HEK293 (cell line): ENCODE data around the gene DOK7.

Experiments used
- CTCF ChIA-PET: fragments of 350-600 bp; formaldehyde crosslinking; extraction: SDS; loops from one replicate; lab custom pipeline; 2021; ENCODE audit warnings: antibody characterized with exemption; lab: Yijun Ruan, JAX
- POLR2A ChIA-PET: fragments of 300-600 bp; formaldehyde crosslinking; extraction: SDS; loops from one replicate; lab custom pipeline; 2020; ENCODE audit warnings: antibody characterized with exemption, inconsistent platforms; lab: Yijun Ruan, JAX
- H3K27ac ChIP-seq: fragments of 200-500 bp; sonication (Bioruptor generic); 2 replicates; pipeline ENCODE4 v1.5.1; 2014; ENCODE audit warnings: low read depth, low read length, control low read depth, inconsistent platforms; ENCODE audit errors: extremely low read depth
- H3K36me3 ChIP-seq, 2 experiments: fragments of 200-500 bp in 1 of 2; sonication (Bioruptor generic) in 1 of 2; 1 replicate in 1 of 2; 2 replicates in 1 of 2; pipeline ENCODE4 v1.5.1; 2014 to 2017; ENCODE audit warnings: inconsistent platforms in 2 of 2, low read length in 2 of 2; ENCODE audit not compliant: control insufficient read depth in 2 of 2, insufficient read depth in 1 of 2
- H3K4me1 ChIP-seq: fragments of 200-500 bp; sonication (Bioruptor generic); 2 replicates; pipeline ENCODE4 v1.5.1; 2014; ENCODE audit warnings: mild to moderate bottlenecking, low read length, inconsistent platforms; ENCODE audit not compliant: control insufficient read depth, insufficient read depth
- H3K4me3 ChIP-seq: 2 replicates; pipeline ENCODE4 v1.5.1; 2011; ENCODE audit warnings: low read depth, mild to moderate bottlenecking, control low read depth, low read length, moderate library complexity
- H3K9me3 ChIP-seq: fragments of 200-500 bp; sonication (Bioruptor generic); 2 replicates; pipeline ENCODE4 v1.5.1; 2014; ENCODE audit warnings: low read depth, low read length, inconsistent platforms; ENCODE audit not compliant: control insufficient read depth, insufficient read depth
- BCL11B ChIP-seq: fragments of 450-650 bp; formaldehyde crosslinking; IDR thresholded peaks from 2 replicates; pipeline ENCODE4 v1.5.1; 2016; ENCODE audit warnings: low read depth, missing biosample characterization, missing genetic modification characterization
- HOXC10 ChIP-seq: sonication (generic); formaldehyde crosslinking; IDR thresholded peaks from 2 replicates; pipeline ENCODE4 v1.8.1; 2023; ENCODE audit warnings: mild to moderate bottlenecking, missing genetic modification reagents
- KLF1 ChIP-seq: fragments of 450-650 bp; formaldehyde crosslinking; IDR thresholded peaks from 2 replicates; pipeline ENCODE4 v1.5.1; 2016; ENCODE audit warnings: missing biosample characterization, missing genetic modification characterization
- KLF10 ChIP-seq: fragments of 450-650 bp; IDR thresholded peaks from 2 replicates; pipeline ENCODE4 v1.5.1; 2018; ENCODE audit warnings: missing biosample characterization, mild to moderate bottlenecking, missing genetic modification characterization
- PBX3 ChIP-seq: sonication (generic); formaldehyde crosslinking; IDR thresholded peaks from 2 replicates; pipeline ENCODE4 v1.8.1; 2022; ENCODE audit warnings: mild to moderate bottlenecking, moderate library complexity, missing genetic modification reagents
- RBAK ChIP-seq: fragments of 450-650 bp; formaldehyde crosslinking; IDR thresholded peaks from 2 replicates; pipeline ENCODE4 v1.5.1; 2016; ENCODE audit warnings: missing biosample characterization, missing genetic modification characterization
- SP3 ChIP-seq: fragments of 450-650 bp; formaldehyde crosslinking; IDR thresholded peaks from 2 replicates; pipeline ENCODE4 v1.5.1; 2016; ENCODE audit warnings: missing biosample characterization, missing genetic modification characterization
- ZBTB1 ChIP-seq: fragments of 450-650 bp; formaldehyde crosslinking; IDR thresholded peaks from 2 replicates; pipeline ENCODE4 v1.5.1; 2016; ENCODE audit warnings: missing biosample characterization, missing genetic modification characterization
- ZBTB49 ChIP-seq: fragments of 450-650 bp; formaldehyde crosslinking; IDR thresholded peaks from 2 replicates; pipeline ENCODE4 v1.5.1; 2016; ENCODE audit warnings: missing biosample characterization, missing genetic modification characterization, low read depth
- ZNF202 ChIP-seq: fragments of 450-650 bp; formaldehyde crosslinking; IDR thresholded peaks from 2 replicates; pipeline ENCODE4 v1.5.1; 2016; ENCODE audit warnings: missing biosample characterization, missing genetic modification characterization, borderline replicate concordance
- ZNF335 ChIP-seq: fragments of 450-650 bp; formaldehyde crosslinking; conservative IDR thresholded peaks from 2 replicates; pipeline ENCODE4 v1.5.1; 2016; ENCODE audit warnings: missing biosample characterization, missing genetic modification characterization
- ZNF398 ChIP-seq: fragments of 450-650 bp; formaldehyde crosslinking; IDR thresholded peaks from 2 replicates; pipeline ENCODE4 v1.5.1; 2017; ENCODE audit warnings: missing biosample characterization, missing genetic modification characterization
- ZNF521 ChIP-seq: fragments of 450-650 bp; formaldehyde crosslinking; IDR thresholded peaks from 2 replicates; pipeline ENCODE4 v1.5.1; 2017; ENCODE audit warnings: missing biosample characterization, mild to moderate bottlenecking, missing genetic modification characterization
- ZNF585B ChIP-seq: fragments of 450-650 bp; formaldehyde crosslinking; IDR thresholded peaks from 2 replicates; pipeline ENCODE4 v1.5.1; 2016; ENCODE audit warnings: missing biosample characterization, missing genetic modification characterization
- ZNF747 ChIP-seq: fragments of 450-650 bp; formaldehyde crosslinking; IDR thresholded peaks from 2 replicates; pipeline ENCODE4 v1.5.1; 2016; ENCODE audit warnings: missing biosample characterization, missing genetic modification characterization

The DOK7 gene

GRCh38 chr4:3462790-3463415, at the start of gene DOK7:
Gene DOK7, plus strand, starts transcription at chr4:3463306. Its CDS starts 70 bp downstream, at chr4:3463376.
- CTCF ChIA-PET, result no interaction called here
- peak; percentile 29; the same call in 1 of the 2 replicates for TF ChIP-seq KLF1 (tag by site-specific recombination)
- no peak for TF ChIP-seq KLF10 (tag by site-specific recombination)
- TF ChIP-seq ZNF335 (tag by site-specific recombination), result peak; percentile 39; the same call in 1 of the 2 replicates
- no peak for TF ChIP-seq ZNF398 (tag by site-specific recombination)
- Histone ChIP-seq H3K36me3 (no peaks in the 10 kb centered on the region), H3K27ac (no peak within 1 kb of the TSS), H3K4me1 (no peaks in the 10 kb centered on the region), H3K4me3 (peak within 1 kb of the TSS; percentile 30), H3K9me3 (no peaks in the 10 kb centered on the region)
- POLR2A ChIA-PET, result no interaction called here

- TF ChIP-seq SP3 (no peak), ZBTB49 (tag by site-specific recombination) (no peak), ZNF398 (tag by site-specific recombination) (no peak), HOXC10 (CRISPR knock-in tag) (no peak), ZNF747 (no peak), ZNF521 (tag by site-specific recombination) (no peak), ZNF585B (tag by site-specific recombination) (no peak), BCL11B (tag by site-specific recombination) (no peak), RBAK (tag by site-specific recombination) (no peak), ZNF202 (no peak), PBX3 (no peak), ZBTB1 (tag by site-specific recombination) (no peak)
- H3K9me3 ChIP-seq, result no peaks in the 10 kb centered on the region
- ChIA-PET POLR2A (no interaction called here), CTCF (no interaction called here)
- no peak overlapping the region for H3K27ac ChIP-seq
- peaks cover 0 to 16% of the 10 kb centered on the region in 2 experiments; a peak in 1 of 3 replicates for H3K36me3 ChIP-seq
- no peaks in the 10 kb centered on the region for H3K4me1 ChIP-seq
- no peak overlapping the region for H3K4me3 ChIP-seq
Measured at GRCh38 chr4:3413675-3414420, 49.3 kb upstream of the DOK7 start.
